Loucy (cell line): Measurements from ENCODE around the gene SLC39A9.

Experiments used
- H2AFZ ChIP-seq: fragments of 200-600 bp; sonication (generic); 2 replicates; pipeline ENCODE4 v1.6.0; 2016; ENCODE audit warnings: antibody characterized with exemption, mild to moderate bottlenecking, low read length, moderate library complexity
- H3F3A ChIP-seq: fragments of 200-600 bp; 2 replicates; pipeline ENCODE4 v1.6.0; 2016; ENCODE audit warnings: antibody characterized with exemption, low read depth, mild to moderate bottlenecking
- H3K27me3 ChIP-seq: fragments of 200-600 bp; sonication (generic); 2 replicates; pipeline ENCODE4 v1.6.1; 2014; ENCODE audit warnings: low read length, mild to moderate bottlenecking; ENCODE audit not compliant: insufficient read depth, poor library complexity, severe bottlenecking
- H3K36me3 ChIP-seq: fragments of 200-600 bp; sonication (generic); 2 replicates; pipeline ENCODE4 v1.6.1; 2016; ENCODE audit warnings: low read length; ENCODE audit not compliant: insufficient read depth
- H3K4me1 ChIP-seq: fragments of 200-600 bp; sonication (generic); 2 replicates; pipeline ENCODE4 v1.5.1; 2014; ENCODE audit warnings: low read length, mild to moderate bottlenecking; ENCODE audit not compliant: insufficient read depth, poor library complexity, severe bottlenecking
- H3K4me2 ChIP-seq: fragments of 200-600 bp; sonication (generic); 2 replicates; pipeline ENCODE4 v1.6.0; 2014; ENCODE audit warnings: antibody characterized with exemption, low read length, low read depth, mild to moderate bottlenecking; ENCODE audit not compliant: poor library complexity, severe bottlenecking
- H3K4me3 ChIP-seq: fragments of 200-600 bp; sonication (generic); 2 replicates; pipeline ENCODE4 v1.5.1; 2014; ENCODE audit warnings: low read length, mild to moderate bottlenecking, mixed read lengths; ENCODE audit not compliant: poor library complexity, severe bottlenecking
- H3K79me2 ChIP-seq: fragments of 200-600 bp; sonication (generic); 2 replicates; pipeline ENCODE4 v1.6.1; 2014; ENCODE audit warnings: low read length; ENCODE audit not compliant: insufficient read depth
- H3K9ac ChIP-seq: fragments of 200-600 bp; sonication (generic); 2 replicates; pipeline ENCODE4 v1.6.0; 2014; ENCODE audit warnings: mild to moderate bottlenecking, low read depth, low read length, moderate library complexity; ENCODE audit not compliant: poor library complexity, severe bottlenecking
- H3K9me2 ChIP-seq: fragments of 200-600 bp; sonication (generic); replicated peaks from 2 replicates; pipeline ENCODE4 v1.6.1; 2016; ENCODE audit warnings: low read depth, low read length, mixed read lengths
- H3K9me3 ChIP-seq: fragments of 200-600 bp; sonication (generic); 2 replicates; pipeline ENCODE4 v1.6.1; 2014; ENCODE audit warnings: mild to moderate bottlenecking, antibody characterized with exemption, low read length, low read depth; ENCODE audit not compliant: insufficient read depth
- H4K20me1 ChIP-seq: fragments of 200-600 bp; sonication (generic); 2 replicates; pipeline ENCODE4 v1.6.0; 2014; ENCODE audit warnings: antibody characterized with exemption, low read length, mild to moderate bottlenecking; ENCODE audit not compliant: insufficient read depth, poor library complexity, severe bottlenecking
- CTCF ChIP-seq: fragments of 200-600 bp; sonication (generic); conservative IDR thresholded peaks from 2 replicates; pipeline ENCODE4 v1.5.1; 2014; ENCODE audit warnings: mild to moderate bottlenecking, antibody characterized with exemption, low read length
- EZH2phosphoT487 ChIP-seq: fragments of 200-600 bp; IDR thresholded peaks from 2 replicates; pipeline ENCODE4 v1.6.1; 2018; ENCODE audit warnings: antibody characterized with exemption, mild to moderate bottlenecking, moderate library complexity, borderline replicate concordance

SLC39A9 gene

GRCh38 chr14:69479696-69480095 lies 81.2 kb downstream of the SLC39A9 start:
- Histone ChIP-seq H2AFZ (no peak overlapping the region), H3K9me2 (no peaks in the 10 kb centered on the region), H3K79me2 (no peaks in the 10 kb centered on the region), H3K4me2 (no peak overlapping the region), H3K36me3 (no peaks in the 10 kb centered on the region), H3K4me3 (no peak overlapping the region), H3K9me3 (no peaks in the 10 kb centered on the region), H3K4me1 (peaks cover 4% of the 10 kb centered on the region), H3F3A (no peaks in the 10 kb centered on the region), H4K20me1 (no peaks in the 10 kb centered on the region), H3K9ac (no peak overlapping the region), H3K27me3 (no peaks in the 10 kb centered on the region)
- TF ChIP-seq EZH2phosphoT487 (no peak), CTCF (no peak)

- Histone ChIP-seq H3K27me3 (no peaks in the 10 kb centered on the region), H4K20me1 (no peaks in the 10 kb centered on the region), H2AFZ (no peak overlapping the region), H3K36me3 (no peaks in the 10 kb centered on the region), H3K4me3 (no peak overlapping the region), H3K9ac (no peak overlapping the region), H3K79me2 (no peaks in the 10 kb centered on the region), H3F3A (no peaks in the 10 kb centered on the region), H3K4me1 (peaks cover 4% of the 10 kb centered on the region), H3K4me2 (no peak overlapping the region), H3K9me3 (no peaks in the 10 kb centered on the region), H3K9me2 (no peaks in the 10 kb centered on the region)
- TF ChIP-seq EZH2phosphoT487 (no peak), CTCF (no peak)
These were observed 81.6 kb downstream of the SLC39A9 start for GRCh38 chr14:69480136-69480535.

- Histone ChIP-seq H3K9me2 (no peaks in the 10 kb centered on the region), H3K79me2 (no peaks in the 10 kb centered on the region), H2AFZ (no peak overlapping the region), H3K9me3 (no peaks in the 10 kb centered on the region), H3F3A (no peaks in the 10 kb centered on the region), H3K36me3 (no peaks in the 10 kb centered on the region), H4K20me1 (no peaks in the 10 kb centered on the region), H3K4me1 (peaks cover 4% of the 10 kb centered on the region), H3K9ac (no peak overlapping the region), H3K4me2 (no peak overlapping the region), H3K27me3 (no peaks in the 10 kb centered on the region), H3K4me3 (no peak overlapping the region)
- TF ChIP-seq CTCF (no peak), EZH2phosphoT487 (no peak)
These were observed 83.5 kb downstream of the SLC39A9 start for GRCh38 chr14:69481815-69482568.
